ENCODE results near the gene VAV3.
"Not testable (repeated sequence)": the region's sequence is repeated elsewhere in the genome, so short reads cannot be mapped to it uniquely, and the experiment has no call there.

Gene VAV3

DNA sequence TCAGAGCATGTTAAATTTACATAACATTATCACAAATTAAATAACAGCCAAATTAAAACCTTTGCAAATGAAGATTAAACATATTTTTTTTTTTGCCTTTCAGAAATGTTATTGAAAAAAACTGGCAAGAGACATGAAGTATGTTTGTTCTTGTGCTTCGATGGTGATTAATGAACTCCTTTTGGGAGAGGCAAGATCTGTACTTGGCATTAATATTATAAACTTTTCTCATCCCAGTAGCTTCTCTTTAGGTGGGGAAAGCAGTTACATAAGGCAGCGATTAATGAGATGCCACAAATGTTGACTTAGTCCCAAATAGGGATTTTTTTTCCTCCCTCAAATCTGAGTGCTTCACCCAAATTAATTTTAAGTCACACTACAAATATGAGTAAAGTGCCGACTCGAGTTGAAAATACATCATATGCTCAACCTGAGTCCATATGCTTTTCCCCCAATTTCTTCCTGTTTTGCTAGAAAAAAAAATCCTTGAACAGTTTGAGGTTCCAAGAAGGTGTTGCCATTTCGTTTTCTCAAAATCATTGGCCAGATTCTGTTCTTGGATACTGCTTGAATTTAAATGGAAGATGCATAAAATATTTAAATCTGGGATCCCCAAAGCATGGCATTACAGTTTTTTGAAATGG lies 294.5 kb downstream of the VAV3 start:
- no peak for DNase-seq

DNA sequence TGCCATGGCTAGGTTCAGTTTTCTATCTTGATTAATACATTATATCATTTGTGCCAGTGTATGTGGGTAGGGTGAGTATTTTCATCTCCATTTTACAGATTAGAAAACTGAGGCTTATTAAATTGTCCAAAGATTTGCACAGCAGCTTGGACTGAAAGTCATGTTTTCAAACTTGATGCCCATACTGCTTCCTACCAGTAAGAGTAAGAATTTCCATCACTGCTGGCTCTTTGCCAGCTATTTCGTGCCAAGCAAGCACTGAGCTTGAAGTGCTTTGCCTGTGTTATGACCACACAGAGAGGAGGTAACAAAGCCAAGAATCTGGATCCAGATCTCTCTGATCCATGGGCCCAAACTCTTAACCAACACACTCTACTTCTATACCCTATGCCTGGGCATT lies 295.0 kb downstream of the VAV3 start:
- DNase-seq = no peak

DNA sequence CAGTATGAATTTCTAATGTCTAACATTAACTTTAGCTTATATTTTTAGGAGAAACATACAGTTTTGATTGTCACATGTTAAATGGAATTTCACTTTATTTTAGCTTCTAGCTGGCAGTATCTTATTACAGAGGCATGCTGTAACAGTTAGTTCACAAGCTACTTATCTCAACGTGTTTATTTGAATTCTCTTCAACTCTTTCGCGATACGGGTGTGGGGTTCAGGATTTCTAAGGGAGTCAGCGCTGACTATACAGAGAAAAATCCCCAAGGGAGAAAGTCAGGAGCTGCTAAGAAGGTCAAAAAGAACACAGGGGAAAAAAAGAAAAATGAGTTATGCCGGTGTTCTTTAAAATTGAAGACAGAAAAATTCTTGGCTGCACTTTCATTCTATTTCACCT lies 296.2 kb downstream of the VAV3 start:
- no peak for DNase-seq

DNA sequence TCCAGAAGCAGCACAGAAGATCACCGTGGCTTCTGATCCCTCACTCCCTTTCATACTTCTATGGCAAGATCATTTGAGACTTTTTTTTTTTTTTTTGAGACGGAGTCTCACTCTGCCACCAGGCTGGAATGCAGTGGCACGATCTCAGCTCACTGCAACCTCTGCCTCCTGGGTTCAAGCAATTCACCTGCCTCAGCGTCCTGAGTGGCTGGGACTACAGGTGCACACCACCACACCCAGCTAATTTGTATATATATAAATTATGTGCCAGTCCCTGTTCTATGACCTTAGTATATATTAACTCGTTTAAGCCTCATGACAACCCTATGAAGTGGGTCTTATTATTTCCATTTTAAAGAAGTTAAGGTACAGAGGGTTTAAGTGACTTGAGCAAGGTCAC lies 298.5 kb downstream of the VAV3 start:
- no peak for DNase-seq

- DNase-seq = no peak
Measured at GRCh38 chr1:107664982-107665925, 299.7 kb downstream of the VAV3 start.

GRCh38 chr1:107662971-107663370 lies 302.0 kb downstream of the VAV3 start:
- no peak for DNase-seq

GRCh38 chr1:107661158-107661557 lies 303.8 kb downstream of the VAV3 start:
- no peak for DNase-seq

DNA sequence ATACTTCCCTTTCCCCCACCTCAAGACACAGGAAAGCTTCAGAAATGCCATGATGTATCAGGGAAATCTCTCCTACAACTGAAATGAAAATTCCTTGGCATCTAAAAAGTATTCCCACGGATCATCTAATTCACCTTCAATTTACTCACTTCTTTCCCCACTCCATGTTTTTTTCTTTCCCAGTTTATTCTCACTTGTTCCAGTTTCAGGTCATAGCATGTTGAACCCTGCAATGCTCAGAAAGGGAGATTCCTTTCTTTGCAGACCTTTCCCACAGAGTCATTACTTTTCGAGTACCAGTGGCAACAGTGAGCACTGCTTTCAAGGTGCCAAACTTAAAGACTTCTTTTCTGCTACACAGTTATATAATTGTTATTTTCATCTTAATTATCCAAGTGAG lies 305.0 kb downstream of the VAV3 start:
- DNase-seq = no peak

GRCh38 chr1:107657356-107657755 lies 307.6 kb downstream of the VAV3 start:
- no peak for DNase-seq

GRCh38 chr1:107653765-107654164 lies 311.2 kb downstream of the VAV3 start:
- DNase-seq = no peak

DNA sequence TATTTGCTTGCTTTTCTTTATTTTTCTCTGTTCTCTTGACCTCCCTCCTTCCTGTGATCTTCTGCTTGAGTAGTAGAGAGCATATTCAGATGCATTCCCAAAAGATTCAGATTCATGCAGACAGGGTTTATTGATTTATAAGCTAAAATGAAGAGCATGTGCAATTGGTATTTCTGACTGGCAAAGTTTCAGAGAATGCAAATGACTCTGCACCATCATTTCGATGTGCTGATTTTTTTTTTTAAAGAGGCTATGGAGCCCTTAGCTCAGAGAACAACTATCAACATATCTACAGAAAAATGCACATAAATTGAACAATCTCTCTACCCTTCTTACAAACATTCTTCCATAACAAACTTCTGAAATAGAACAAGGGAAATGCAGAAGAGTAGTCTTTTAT lies 312.0 kb downstream of the VAV3 start:
- DNase-seq = no peak

GRCh38 chr1:107650825-107651224 lies 314.2 kb downstream of the VAV3 start:
- DNase-seq = not testable (repeated sequence)

DNA sequence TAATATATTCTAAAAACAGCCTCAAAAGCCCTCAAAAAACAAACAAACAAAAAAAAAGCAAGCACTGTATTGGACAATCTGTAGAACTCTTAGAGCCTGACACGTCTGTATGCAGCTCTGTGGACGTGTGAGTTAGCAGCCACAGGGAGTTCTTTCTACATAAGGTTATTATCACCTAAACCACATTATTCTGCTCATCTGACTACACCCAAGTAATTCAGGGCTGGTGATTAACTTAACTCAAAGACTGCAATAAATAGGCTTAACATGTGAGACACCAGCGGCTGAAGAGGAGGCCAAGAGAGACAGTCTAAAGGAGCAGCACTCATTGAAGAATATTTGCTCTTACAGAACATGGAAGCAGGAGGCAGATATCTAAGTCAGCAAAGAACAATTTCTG lies 316.0 kb downstream of the VAV3 start:
- no peak for DNase-seq

- no peak for DNase-seq
Measured at GRCh38 chr1:107648071-107648470, 316.9 kb downstream of the VAV3 start.

DNA sequence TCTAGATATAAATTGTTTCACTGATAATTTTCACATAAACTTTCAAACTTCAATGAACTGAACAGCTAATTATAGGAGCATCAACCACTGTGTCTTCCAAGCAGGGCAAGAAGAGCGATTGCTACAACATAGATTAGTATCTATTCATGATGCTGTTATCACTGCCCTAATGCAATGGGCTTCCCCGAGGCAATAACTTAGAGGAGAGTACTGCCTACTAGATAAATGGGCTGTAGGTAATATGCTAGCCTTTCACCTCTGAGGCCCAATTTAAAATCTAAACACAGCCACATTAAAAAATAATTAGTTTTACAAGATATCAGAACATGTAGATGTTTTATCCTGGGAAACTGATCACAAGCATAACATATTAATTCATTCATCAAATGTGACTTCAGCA lies 318.0 kb downstream of the VAV3 start:
- DNase-seq = no peak

DNA sequence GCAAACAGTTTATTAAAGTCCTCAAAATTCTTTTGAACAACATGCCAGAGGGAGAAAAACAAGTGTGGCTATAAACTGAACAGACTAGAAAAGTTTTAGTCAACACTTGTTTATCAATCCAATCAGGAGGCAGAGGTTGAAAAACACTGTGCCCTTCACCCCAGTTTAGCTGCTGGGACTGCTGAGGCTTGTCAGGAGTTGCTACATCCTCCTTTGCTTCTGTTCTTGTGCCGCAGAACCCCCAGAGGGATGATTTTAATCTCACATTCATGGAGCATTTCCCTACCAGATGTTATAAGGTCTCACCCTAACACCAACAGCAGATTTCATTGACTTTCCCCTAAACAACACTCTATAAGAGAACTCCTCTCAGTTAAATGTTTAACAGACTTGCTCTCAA lies 321.2 kb downstream of the VAV3 start:
- no peak for DNase-seq

- no peak for DNase-seq
Measured at GRCh38 chr1:107640207-107640606, 324.8 kb downstream of the VAV3 start.

- DNase-seq = no peak
Measured at GRCh38 chr1:107637101-107637500, 327.9 kb downstream of the VAV3 start.

DNA sequence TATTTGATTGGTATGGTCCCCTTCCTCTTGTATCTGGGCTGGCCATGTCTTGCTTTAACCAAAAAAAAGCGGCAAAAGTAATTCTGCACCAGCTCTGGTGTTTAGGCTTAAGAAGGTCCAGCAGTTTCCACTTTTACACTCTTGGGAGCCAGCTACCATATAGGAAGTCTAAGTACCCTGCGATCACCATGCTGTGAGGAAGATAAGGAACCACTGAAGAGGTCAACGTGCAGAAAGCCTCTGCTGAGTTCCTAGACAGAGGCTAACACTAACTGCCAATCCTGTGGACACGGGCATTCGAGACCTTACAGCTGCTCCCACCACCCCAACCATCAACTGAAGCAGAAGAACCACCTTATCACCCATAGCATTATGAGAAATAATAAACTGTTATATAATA lies 331.4 kb downstream of the VAV3 start:
- no peak for DNase-seq

GRCh38 chr1:107626073-107626796 lies 338.7 kb downstream of the VAV3 start:
- DNase-seq = no peak

GRCh38 chr1:107625405-107626029 lies 339.5 kb downstream of the VAV3 start:
- no peak for DNase-seq

- DNase-seq = no peak
Measured at GRCh38 chr1:107623431-107623830, 341.5 kb downstream of the VAV3 start.

DNA sequence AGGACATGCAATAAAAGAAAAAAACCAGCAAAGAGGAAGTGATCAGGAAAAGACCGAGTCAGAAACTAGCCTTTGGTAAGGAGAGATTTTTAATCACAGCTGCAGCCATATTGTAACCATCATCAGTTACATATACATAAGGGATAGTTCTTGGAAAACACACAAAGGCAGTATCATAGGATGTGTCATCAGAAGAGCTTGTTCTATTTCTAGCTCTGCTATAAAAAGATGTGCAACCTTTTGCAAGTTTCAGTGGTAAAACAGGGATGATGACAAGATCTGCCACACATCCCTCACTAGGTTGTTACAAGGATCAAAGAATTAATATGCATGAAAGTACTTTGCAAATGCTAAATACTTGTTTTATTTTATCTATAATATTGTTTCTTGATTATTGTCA lies 342.0 kb downstream of the VAV3 start:
- DNase-seq = no peak
